Kidney epithelial cell (primary cell): Measurements from ENCODE around the gene WDR20. TPM values are rescaled to one million over a fixed set of nuclear protein-coding genes. Genes with fewer than 3 reads are reported as not detected.

Experiments used
- DNase-seq: peaks from one replicate; pipeline ENCODE4 v3.0.0-alpha.2; 2010; ENCODE audit warnings: low read depth
- H3K27me3 ChIP-seq: 2 replicates; pipeline ENCODE4 v1.6.0; 2011; ENCODE audit warnings: low read length; ENCODE audit not compliant: control insufficient read depth, insufficient read depth
- H3K36me3 ChIP-seq: 2 replicates; pipeline ENCODE4 v1.5.1; 2011; ENCODE audit warnings: low read length; ENCODE audit not compliant: control insufficient read depth, insufficient read depth
- H3K4me3 ChIP-seq: 2 replicates; pipeline ENCODE4 v1.5.1; 2011; ENCODE audit warnings: low read depth, mild to moderate bottlenecking, control low read depth, low read length
- CTCF ChIP-seq: IDR thresholded peaks from 2 replicates; pipeline ENCODE4 v1.5.1; 2011; ENCODE audit warnings: mild to moderate bottlenecking, moderate library complexity, low read length, control low read depth, inconsistent platforms; ENCODE audit not compliant: insufficient read depth, poor library complexity, severe bottlenecking
- total RNA-seq: library from RNA; depleted of rRNA; stranded (reverse); fragments of >200 nt; gene quantifications from 2 replicates; pipeline ENCODE4 v1.2.3, GENCODE V29; 2015

WDR20 gene
- total RNA-seq, 1 donor from 2014 or later, result 14.0 TPM

- DNase-seq, result no peak
- peaks cover 1% of the 10 kb centered on the region for H3K36me3 ChIP-seq
- H3K4me3 ChIP-seq, result no peak overlapping the region
- no peak for TF ChIP-seq CTCF
- no peaks in the 10 kb centered on the region for H3K27me3 ChIP-seq
Observed at GRCh38 chr14:102229739-102230092, 90.0 kb downstream of the WDR20 start.

GRCh38 chr14:102230481-102231210 is 90.9 kb downstream of the WDR20 start:
- no peaks in the 10 kb centered on the region for H3K27me3 ChIP-seq
- TF ChIP-seq CTCF, result no peak
- H3K4me3 ChIP-seq, result no peak overlapping the region
- H3K36me3 ChIP-seq, result peaks cover 1% of the 10 kb centered on the region
- DNase-seq, result no peak

- Histone ChIP-seq H3K27me3 (no peaks in the 10 kb centered on the region), H3K36me3 (peaks cover 1% of the 10 kb centered on the region)
- no peak for TF ChIP-seq CTCF
Observed at GRCh38 chr14:102231476-102232347, 92.0 kb downstream of the WDR20 start.

GRCh38 chr14:102232348-102232625 is 92.6 kb downstream of the WDR20 start:
- no peak for TF ChIP-seq CTCF

More at GRCh38 chr14:102231476-102232347, 92.0 kb downstream of the WDR20 start:
- no peak for DNase-seq
- no peak overlapping the region for H3K4me3 ChIP-seq

GRCh38 chr14:102233081-102233480 is 93.4 kb downstream of the WDR20 start:
- TF ChIP-seq CTCF, result no peak
- peaks cover 1% of the 10 kb centered on the region for H3K36me3 ChIP-seq
- no peak for DNase-seq
- H3K27me3 ChIP-seq, result no peaks in the 10 kb centered on the region
- H3K4me3 ChIP-seq, result no peak overlapping the region

More at GRCh38 chr14:102232348-102232625, 92.6 kb downstream of the WDR20 start:
- Histone ChIP-seq H3K36me3 (peaks cover 1% of the 10 kb centered on the region), H3K4me3 (no peak overlapping the region), H3K27me3 (no peaks in the 10 kb centered on the region)
- no peak for DNase-seq
